Activated CD4-positive, alpha-beta T cell treated with anti-CD3 and anti-CD28 coated beads, Interleukin-2, Interleukin-4, amounts not matched to agents 100 ng/mL and 50 ng/mL, durations not matched to agents 16 hours and 8 hours (primary cell): ENCODE results near the gene CSNK1D.
"Not testable (repeated sequence)": the region's sequence is repeated elsewhere in the genome, so short reads cannot be mapped to it uniquely, and the experiment has no call there.

Experiments used
- DNase-seq: peaks from one replicate; pipeline ENCODE4 v3.0.0-alpha.2; 2020; ENCODE audit warnings: low spot score

The CSNK1D gene

GRCh38 chr17:82193050-82193449, 80.5 kb downstream of the CSNK1D start:
- not testable (repeated sequence) for DNase-seq
